ENCODE data around the gene AGAP3.
A peak's percentile ranks its signal among the peaks of the same experiment; 100 is the strongest.

The AGAP3 gene

DNA sequence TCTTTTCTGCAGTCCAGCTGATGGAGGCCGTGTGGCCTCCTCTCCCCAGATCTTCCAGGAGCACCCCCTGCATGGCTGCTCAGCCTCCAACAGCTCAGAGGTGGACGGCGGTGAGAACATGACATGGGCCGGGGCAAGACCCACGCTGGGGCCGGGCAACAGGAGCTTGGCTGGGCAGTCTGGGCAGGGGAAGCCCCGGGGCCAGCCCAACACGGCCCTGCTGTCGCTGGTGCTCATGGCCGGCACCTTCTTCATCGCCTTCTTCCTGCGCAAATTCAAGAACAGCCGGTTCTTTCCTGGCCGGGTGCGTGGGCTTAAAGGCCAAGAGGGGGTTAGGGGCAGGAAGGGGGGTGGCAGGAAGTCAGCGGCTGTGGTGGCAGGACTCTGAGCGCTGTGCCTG is 12.3 kb upstream of the AGAP3 start:
- DNase-seq = no peak

DNA sequence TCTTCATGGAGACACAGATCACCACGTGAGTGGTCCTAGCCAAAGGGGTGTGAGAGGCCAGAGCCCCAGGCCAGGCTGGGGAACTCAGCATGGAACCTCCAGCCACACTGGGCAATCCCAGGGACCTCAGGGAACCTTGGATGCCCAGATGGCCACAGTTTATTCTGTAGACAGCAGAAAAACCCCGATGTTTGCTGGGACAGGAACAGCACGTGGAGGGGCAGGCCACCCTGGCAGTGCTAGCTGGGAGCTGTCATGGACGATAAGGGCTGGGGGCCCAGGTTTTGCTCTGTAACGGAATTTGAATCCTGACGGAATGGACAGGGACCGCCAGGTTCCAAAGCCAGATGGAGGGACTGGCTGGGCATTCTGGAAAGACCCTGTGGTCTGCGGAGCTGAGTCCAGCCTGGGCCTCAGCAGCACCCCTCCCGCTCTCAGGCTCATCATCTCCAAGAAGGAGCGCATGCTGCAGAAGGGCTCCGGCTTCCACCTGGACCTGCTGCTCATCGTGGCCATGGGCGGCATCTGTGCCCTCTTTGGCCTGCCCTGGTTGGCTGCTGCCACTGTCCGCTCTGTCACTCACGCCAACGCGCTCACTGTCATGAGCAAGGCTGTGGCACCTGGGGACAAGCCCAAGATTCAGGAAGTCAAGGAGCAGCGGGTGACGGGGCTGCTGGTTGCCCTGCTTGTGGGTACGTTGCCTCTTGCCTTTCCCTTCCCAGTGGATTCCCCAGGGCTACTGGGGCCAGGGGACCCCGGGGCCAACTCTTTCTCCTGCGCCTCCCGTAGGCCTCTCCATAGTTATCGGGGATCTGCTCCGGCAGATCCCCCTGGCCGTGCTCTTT is 11.2 kb upstream of the AGAP3 start:
- no peak for DNase-seq

DNA sequence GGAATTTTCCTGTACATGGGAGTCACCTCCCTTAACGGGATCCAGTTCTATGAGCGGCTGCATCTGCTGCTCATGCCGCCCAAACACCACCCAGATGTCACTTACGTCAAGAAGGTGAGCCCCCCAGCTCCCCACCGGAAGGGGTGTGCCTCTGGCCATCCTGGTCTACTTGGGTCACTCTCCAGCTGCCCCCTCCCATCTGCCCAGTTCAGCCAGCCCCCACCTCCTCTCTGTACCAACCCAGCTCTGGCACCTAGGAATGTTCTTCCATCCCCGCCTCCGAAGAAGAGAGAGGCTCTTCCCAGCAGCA is 10.7 kb upstream of the AGAP3 start:
- DNase-seq = no peak

DNA sequence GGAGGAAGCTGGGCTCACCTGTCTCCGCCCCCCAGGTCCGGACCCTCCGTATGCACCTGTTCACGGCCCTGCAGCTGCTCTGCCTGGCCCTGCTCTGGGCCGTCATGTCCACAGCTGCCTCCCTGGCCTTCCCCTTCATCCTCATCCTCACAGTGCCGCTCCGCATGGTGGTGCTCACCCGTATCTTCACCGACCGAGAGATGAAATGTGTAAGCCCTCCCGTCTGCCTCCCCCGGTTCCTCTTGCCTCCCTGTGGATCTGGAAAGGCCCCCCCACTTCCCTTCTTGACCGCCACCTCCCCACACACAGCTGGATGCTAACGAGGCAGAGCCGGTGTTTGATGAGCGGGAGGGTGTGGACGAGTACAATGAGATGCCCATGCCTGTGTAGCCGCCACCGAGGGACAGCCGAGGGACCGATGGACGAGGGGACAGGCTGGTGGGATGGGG is 10.3 kb upstream of the AGAP3 start:
- no peak for DNase-seq

DNA sequence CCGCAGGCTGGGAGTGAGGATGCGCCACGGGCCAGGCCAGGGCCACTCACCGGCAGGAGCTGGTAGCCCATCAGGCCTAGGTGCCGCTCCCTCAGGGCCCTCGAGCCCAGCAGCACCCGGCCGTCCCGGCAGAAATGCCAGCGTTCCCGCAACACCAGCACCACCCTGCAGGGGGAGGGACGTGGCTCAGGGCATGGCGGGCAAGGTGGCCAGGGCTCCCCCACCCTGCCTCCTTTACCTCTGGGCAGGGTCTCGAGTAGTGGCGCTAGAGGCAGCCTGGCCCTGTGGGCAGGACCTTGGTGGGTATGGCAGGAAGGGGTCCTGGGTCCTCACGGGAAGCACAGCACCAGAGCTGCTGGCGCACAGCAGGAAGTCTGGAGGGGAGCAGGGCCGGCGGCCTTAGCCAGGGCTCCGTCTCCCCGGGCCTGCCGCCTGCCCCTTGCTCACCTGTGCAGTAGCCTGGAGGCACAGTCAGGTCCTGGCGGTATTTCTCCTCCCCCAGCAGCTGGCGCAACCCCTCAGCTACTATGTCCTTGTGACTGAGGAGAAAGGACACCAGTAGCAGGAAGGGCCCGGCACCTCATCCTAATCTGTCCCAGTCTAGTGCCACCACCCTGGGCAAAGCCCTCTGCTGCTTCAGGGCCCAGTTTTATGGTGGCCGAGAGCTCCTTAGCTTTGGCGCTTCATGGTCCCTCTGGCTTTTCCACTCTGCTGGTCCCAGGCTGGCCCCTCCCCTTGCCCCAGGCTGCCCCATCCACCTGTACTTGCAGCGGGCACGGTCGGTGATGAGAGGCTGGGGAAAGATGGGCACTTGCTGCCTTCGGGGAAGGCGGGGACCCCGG is 9.2 kb upstream of the AGAP3 start:
- no peak for DNase-seq

DNA sequence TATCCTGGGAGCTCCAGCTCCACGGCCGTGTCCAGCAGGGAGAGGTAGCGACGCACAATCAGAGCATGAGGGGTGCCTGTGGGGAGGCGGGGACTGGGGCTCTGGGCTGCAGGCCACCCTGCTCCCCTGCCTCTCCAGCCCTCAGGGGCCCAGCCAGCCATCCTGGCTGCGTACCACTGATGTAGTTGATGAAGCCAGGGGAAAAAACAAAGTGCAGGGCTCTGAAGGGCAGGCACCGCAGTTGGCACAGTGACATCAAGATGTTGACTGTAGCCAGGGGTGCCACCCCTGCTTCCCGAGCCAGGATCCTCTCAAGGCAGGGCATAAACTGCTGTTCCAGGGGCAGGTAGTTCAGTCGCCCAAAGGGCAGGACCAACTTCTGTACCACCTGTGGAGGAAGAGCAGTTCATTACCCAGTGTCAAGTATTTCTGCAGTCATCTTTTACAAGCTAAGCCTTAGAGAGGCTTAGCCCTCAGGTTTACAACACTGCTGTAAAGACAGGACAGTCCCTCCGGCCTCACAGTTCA is 8.5 kb upstream of the AGAP3 start:
- no peak for DNase-seq

DNA sequence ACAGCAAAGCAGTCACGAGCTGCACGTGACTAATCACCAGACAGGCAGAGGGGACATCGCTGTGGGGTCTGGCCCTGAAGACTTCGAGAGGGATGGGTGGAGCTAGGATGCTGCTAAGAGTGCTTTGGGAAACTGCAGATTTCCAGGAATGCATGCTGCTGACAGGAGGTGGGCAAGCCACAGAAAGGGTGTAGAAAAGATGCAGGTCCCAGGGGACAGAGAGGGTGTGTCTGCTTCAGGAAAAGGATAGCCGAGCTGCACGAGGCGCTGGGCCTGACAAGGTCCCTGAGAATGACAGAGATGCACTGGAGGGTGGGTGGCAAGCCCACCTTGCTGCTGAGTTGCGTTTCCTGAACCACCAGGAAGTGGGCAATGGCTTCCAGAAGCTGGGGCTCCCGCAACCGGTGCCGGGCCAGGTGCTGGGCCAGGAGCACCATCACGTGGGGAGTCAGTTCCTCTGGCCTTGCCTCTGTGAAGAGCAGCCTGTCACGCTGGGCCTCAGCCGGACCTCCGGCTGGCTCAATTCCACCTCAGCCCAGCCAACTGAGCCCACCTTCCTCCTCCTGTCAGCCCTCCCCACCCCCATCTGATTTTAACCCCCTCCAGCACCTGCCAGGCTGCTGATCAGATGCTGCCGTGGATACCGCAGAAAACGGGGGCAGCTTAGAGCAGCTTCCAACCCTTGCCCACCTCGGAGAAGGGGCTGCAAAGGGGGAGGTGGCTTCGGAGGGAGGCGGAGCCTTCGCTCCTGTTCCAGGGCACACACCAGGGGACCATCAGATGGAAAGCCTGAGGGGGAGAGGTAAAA is 7.8 kb upstream of the AGAP3 start:
- DNase-seq = no peak

DNA sequence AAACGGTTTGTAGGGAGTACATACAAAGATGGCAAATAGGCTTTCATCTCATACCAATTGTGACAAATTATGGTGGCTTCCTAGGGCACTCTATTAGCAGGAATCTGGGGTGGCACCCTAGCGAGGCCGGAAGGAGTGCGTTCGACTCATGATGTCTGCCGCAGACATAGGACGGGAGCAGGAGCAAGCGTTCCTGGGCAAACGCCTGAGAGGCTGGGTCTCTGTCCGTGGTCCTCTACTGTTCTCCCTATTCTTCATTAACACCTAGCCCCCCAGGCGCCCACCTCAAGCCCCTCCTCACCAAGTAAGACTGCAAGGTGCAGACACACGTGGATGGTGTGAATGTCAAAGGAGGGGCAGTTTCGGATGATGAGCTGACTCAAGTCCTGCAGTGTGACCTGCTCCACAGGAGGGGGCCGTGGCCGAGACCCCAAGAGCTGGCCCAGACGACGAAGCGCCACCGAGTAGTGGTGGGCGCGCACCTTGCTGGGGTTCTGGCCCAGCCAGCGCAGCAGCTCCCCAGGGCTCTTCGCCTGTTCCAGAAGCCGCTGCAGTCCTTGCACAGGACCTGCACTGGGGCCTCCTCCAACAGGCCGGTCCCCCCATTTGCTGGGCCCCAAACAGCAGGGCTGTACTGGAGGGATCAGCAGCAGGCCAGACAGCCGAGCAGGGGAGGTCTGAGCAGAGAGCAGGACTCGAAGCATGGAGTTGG is 6.9 kb upstream of the AGAP3 start:
- no peak for DNase-seq

DNA sequence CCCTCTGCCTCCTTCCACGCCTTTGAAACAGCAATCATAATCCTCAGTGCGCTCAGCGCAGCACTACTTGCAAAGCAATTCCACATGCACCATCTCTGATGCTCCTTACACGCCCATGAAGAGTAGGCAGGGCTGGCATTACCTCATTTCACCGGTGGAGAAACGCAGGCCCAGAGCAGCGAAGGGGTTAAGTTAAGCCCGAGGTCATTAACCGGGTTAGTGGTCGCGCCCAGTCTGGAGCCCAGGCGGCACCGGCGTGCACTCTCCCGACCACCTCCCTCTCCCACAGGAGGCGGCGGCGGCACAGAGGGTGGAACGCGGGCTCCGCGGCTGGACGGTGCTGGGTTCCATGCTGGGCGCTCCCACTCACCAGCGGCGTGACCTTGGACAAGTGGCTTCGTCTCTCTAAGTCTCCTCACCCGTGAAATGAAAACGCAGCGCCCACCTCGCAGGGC is 6.2 kb upstream of the AGAP3 start:
- DNase-seq = peak; percentile 83

DNA sequence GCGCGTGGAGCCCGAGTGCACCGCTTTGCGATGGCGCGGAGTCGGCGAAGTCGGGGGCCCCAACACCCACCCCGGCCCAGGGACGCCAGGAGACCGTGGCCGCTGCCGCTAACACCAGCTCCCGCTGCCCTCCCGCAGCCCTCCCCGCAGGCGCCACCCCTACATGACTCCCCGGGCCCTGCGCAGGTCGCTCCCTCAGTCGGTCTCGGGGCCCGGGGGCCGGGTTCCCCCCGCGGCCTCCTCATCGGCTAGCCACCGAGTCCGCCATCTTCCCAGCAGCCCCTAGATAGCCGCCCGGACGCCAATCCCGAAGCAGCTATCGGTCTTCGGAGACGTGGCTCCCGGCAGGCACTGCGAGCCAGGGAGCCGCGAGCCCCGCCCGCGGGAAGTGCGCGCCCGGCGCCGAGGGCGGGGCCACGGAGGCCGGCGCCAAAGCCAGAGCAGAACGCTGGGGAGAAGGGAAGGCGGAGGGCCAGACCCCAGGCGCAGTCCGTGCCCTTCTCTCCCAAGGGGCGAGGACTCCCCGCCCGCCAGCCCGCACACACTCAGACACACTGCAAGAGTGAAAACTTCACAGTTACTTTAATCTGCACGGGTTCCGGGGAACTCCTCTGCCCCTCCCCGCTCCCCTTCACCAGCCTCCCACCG is 5.6 kb upstream of the AGAP3 start, which contains the start of gene FASTK:
Gene FASTK (minus strand): TSS at position 288 of the 648 bp plus-strand sequence. CDS start 43 bp downstream, at position 245.
- peak; percentile 93 for DNase-seq

DNA sequence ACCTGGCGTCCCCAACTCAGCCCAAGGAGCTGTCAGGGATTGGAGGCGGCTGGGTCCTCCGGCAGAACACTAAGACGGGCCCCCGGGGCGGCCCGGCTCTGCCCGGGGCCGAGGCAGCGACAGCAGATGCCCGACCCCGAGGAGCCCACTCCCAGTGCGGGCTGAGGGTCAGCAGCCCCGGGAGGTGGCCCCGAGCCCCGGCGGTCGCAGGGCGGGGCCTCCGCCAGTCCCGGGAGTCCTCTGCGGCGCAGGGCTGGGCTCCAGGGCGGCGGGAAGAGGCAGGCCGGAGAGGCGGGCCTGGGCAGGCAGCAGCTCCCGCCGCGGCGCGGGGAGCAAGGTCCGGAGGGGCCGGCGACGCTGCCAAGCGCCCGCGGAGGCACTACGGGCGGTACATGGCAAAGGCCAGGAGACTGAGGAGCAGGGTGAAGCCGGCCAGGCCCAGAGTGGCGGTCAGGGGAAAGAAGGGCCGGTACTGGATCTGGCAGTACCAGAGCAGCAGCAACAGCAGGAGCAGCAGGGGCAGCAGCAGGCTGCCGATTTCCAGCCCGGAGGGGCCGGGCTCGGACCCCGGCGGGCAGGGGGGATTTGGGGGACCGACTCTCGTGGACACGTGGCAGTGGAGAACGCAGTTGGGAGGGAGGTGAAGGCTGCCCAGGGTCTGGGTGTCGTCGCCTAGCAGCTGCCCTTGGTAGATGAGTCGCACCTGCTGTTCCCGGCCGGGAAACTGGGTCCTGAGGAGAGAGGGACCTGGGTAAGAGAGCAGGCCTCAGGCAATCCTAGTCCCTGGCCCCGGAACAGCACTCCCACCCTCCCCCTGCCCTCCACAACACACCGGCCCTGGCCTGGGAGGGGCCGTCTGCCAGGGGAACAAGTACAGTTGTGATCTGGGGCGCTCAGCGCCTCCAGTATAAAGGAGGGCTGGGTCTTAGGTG is 4.8 kb upstream of the AGAP3 start:
- DNase-seq = no peak

DNA sequence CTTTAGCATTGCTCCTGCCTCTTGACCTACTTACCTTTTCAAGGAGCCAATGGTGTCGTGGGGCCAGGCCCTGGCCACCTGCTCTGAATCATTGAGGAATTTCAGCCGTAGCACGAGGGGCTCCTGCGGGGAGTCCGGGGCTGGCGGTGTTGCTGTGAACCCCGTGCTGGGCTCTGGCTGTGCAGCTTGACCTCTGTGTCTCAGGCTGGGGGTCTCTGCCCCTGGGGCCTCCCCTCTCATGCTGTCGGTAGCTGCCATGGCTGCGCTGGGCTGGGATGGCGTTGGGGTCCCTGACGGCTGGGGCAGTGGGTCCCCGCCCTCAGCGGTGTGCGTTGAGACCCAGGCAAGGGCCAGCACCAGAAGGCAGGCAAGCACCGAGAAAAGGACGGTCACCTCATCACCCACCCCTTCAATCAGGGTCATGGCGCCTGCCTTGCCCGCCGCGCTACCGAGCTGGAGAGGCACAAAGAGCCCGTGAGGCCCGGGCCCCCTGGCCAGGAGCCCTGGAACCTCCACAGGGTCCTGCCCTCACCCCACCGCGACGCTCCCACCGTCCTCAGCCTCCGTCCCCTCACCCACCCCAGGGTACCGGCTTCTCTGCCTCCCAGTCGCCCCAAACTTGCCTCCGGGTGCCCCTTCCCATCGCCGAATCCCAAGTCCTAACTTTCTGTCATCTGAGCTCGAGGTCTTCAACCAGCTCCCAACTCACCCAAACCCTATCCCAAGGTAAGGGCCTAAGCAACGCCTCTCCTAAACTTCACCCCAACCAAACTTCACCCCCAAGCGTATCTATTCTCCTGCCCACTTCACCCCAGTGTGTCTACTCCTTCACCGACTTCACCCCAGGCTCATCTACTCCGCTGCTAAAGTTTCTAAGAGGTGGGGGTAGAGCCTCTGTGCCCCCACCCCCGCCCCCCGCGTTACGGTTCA is 3.9 kb upstream of the AGAP3 start:
- DNase-seq = no peak

DNA sequence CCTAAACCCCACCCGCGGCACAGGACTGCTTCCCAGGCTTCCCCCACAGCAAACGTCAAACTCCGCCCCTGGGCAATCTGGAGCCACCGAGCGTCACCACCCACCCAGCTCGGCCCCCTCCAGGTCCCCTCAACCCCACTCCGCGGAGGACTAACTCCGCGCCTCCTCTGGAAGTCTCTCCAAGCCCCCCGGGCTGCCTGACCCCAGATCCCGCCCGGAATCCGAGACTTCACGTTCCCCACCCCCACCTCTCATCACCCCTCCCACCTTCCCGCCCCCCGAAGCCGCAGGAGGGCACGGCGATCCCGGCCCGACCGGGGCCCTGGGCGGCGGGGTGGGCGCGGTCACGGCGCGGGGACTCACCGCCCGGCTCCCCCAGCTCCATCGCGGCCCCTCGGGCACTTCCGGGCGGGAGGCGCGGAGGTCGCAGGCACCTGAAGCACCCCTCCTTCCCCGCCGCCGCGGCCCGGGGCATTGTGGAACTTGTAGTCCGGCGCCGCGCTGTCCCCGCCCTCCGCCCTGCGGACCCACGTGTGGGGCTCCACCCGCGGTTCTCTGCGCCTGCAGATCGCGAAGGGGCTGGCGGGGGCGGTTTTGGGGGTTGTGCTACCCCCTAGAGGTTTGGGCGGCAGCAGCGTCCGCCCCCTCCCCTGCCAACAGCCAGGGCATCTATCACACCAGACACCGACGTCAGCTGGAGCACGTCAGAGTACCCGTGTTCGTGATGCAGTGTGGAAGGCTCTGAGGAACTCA is 3.0 kb upstream of the AGAP3 start, which contains the start of gene TMUB1:
Gene TMUB1 (minus strand): TSS at position 423 of the 753 bp plus-strand sequence. CDS start 930 bp downstream, outside the sequence.
- DNase-seq = peak; percentile 78

DNA sequence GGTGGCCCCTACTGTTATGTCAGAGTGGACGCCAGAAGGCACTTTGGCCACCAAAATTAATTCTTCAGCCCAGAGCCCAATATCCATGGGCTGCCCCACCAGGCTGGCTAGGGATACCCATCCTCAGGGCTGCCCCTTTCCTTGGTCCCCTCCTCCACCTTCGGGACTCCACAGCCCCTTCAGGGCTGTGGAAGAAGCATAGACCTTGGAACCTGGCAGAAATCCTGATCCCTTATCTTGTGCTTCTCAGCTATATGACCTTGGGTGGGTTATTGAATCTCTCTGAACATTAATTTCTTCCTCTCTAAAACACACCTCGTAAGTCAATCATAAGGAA is 2.5 kb upstream of the AGAP3 start:
- no peak for DNase-seq

DNA sequence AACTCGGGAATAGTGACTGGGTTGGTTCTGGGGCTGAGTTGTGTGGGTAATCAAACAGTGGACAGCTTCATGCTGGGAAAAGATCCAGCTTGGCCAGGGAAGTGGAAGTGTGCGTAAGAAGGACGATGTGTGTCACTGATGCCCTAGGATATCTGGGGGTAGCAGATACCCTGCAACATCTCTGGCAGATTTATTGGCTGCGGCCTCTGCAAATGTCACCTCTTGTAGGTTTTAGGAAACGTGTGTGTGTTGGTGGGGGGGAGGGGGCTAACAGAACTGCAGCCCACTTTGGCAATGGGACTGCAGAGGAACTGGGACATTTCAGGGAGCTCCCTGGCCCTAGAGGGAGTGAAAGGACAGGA is 965 bp upstream of the AGAP3 start:
- no peak for DNase-seq

DNA sequence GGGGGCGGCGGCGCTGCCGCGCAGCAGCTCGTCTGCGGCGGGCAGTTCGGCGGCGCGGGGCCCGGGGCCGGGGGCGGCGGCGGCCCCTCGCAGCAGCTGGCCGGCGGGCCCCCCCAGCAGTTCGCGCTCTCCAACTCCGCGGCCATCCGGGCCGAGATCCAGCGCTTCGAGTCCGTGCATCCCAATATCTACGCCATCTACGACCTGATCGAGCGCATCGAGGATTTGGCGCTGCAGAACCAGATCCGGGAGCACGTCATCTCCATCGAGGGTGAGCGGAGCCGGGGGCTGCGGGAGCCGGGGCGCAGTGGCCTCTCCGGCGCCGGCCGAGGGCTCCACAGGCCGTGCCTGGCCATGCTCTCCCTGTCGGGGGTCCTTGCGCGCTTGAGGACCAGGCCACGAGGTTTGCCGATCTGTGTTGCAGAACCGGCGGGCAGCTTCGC is 548 bp downstream of the AGAP3 start:
- peak; percentile 75 for DNase-seq

DNA sequence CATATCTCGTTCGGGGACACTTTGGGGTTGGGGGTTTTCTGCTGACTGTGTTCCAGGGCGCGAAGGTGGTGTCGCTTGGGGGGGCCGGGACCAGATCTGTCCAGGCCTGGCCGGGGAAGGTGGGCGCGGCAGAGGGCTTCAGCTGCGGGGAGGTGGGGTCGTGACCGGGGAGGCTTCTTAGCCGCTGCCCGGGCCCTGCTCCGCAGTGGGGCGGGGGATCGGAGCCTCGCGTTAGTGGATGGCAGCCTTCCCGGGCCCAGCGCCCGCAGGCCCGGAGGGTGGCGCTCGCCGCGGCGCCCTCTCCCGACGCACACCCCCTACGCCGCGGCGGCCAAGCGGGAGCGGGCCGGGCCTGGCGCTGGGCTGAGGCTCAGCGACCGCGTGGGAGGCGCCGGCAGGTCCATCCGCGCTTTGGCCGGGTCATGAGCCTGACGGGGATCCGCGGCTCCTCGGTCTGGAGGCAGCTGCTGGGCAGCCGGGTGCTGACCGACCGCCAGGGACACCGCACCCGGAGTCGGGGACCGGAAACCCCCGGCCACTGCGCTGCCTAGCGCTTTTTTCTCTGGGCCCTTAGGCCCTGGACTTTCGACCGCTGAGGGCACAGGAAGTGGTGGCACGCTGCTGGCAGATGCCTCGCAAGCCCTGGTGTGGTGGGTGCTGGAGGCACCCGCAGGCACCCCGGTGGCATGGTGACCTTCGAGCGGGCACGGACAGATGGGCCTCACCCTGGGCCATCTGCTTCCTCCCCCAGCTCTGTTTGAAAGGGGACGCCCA is 1.2 kb downstream of the AGAP3 start:
- peak; percentile 75 for DNase-seq
